GM18868 (cell line): ENCODE data around the gene TOX2.
A peak's percentile ranks its signal among the peaks of the same experiment; 100 is the strongest.

Experiments
- ATAC-seq: cut with Tn5 transposase; IDR thresholded peaks from one replicate; pipeline ENCODE4 v1.9.1; 2021; ENCODE audit warnings: mild to moderate bottlenecking, moderate library complexity; ENCODE audit not compliant: unreplicated experiment

TOX2 gene

DNA sequence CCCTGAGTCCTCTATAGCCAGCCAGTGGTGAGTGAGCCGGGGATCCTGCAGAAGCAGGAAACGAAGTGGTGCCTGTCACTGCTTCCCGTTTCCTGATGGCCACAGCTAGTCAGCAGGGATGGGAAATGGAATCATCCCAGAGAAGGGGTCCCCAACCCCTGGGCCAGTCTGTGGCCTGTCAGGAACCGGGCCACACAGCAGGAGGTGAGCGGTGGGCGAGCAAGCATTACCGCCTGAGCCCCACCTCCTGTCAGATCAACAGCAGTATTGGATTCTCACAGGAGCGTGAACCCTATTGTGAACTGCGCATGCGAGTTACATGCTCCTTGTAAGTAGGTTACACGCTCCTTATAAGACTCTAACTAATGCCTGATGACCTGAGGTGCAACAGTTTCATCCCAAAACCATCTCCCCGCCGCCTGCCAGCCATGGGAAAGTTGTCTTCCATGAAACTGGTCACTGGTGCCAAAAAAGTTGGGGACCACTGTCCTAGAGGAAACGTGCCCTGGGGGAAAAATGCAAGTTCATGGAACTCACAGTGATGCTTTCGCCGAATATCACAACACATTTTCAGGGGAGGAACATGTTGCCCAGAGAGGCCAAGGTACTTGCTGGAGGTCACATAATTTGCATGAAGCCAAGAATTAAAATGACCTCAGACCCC, 158.5 kb downstream of the TOX2 start:
- no peak for ATAC-seq

DNA sequence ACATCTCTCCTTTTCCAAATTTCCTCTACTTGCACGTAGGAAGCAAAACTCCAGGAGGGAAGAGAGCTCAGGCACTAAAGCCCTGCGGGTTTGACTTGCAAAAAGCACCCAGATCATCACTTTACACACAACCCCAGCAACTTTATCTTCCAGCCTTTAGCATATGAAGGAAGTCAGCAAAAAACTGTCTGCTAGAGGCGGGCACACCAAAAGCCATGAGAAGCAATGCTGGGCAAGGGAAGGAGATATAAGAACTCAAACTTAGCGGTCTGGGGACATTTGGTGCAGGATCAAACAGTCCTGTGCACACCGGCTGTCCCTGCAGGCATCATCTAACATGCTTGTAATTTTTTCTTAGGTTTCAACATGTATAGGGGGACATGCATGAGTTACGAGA, 159.0 kb downstream of the TOX2 start:
- no peak for ATAC-seq

DNA sequence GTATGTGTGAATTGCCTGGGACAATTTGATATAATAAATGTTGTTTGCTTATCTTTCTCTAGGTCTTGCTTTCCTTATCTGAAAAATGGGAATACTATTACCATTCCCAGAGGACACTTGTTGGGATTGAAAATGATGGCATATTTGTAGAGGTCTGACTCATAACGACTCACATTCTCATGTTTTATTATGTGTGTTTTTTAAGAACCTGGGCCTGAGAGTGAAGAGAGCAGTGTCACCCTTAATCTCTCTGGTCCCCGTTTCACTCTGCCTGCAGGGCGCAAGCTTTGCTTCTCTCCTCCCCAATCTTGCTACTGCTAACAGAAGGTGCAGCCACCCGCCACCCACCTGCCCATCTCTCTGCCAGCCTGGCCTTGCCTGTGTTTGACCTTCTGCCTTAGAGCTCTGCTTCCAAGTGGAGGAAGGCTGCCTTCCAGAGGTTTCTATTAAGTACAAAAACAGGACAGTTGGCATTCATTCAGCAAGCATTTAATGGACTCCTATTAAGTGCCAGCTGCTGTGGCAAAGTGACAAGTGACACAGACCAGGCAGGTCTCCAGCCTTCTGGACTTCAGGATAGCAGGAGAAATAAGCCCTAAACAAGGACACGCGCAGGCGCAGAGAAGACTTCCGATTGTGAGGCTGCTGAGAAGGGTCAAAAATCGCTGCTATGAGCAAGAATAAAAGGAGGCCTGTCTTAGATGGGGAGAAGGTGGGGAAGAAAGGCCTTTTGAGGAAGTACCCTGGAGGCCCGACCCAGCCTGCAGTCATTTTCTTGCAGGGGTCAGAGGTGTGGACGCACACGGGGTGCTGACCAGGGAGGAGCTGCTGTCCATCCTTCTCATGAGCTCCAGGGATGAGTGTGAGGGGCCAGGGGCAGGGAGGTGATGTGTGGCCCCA, 159.8 kb downstream of the TOX2 start:
- ATAC-seq: no peak

DNA sequence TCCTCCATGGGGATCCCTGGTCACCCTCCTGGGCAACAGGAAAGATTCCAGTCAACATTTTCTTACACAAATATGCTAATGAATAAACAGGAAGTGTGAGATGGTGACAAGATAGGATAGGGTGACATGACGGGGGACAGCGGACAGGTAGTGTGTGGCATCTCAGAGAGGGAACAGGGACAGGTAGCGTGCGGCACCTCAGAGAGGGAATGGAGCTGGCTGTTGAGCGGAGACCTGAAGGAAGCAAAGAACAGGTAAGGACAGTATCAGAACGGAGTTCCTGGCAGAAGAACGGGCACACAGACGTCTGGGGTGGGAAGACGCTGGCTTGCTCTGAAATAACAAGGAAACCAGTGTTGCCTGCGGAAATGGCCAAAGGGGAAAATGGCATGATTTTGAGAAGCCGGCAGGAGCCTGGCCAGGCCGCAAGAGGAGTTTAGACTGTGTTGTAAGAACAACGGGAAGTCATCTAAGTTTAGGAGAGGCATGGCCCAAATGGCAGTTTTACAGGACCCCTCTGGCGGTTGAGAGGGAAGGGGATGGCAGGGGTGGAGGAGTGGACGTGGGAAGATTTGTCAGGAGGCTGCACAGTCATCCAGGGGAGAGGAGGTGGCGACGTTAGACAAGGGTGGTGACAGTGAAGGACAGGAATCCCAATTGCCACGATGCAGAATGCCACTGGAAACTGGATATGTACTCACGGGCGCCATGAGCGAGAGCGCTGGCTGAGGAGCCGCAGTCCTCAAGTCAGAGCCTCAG, 160.7 kb downstream of the TOX2 start:
- ATAC-seq: no peak

DNA sequence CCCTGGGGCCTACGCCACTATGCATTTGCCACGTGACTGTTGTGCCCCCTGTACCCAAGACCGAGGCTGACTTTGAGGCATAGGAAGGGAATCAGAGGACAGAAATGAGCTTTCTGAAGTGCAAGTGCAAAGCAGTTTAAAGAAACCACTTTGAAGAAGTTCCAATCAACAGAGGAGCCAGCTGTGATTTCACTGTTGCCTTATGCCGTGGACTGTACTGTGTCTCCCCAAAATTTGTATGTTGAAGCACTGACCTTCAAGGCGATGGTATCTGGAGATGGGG, 161.2 kb downstream of the TOX2 start:
- ATAC-seq: no peak

DNA sequence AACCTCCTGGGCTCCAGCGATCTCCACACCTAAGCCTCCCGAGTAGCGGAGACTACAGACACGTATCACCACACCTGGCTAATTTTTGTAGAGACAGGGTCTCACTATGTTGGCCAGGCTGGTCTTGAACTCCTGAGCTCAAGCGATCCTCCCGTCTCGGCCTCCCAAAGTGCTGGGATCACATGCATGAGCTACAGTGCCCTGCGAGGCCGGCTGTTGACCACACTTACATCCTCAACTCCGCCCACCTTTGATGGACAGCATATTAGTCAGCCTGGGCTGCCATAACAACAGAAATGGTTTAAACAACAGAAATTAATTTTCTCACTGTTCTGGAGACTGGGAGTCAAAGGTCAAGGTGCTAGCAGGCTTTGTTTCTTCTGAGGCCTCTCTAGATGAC, 164.6 kb downstream of the TOX2 start:
- no peak for ATAC-seq

DNA sequence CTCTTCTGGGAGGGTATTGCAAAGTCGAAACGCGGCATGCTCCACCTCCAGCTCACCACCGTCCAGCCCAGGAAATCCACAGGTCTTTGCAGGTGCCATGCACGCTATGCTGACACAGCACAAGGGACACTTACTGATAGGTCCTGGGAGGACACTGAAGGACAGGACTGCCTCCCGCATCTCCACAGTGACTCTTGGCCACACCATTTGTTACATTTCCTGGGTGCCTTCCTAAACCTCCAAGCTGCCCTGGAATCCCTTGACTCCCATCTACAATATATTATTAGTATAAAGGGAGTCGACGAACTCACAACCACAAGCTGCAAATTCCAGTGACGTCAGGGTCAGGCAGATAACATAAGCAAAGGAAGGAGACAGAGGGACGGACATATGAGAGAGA, 165.4 kb downstream of the TOX2 start:
- no peak for ATAC-seq

DNA sequence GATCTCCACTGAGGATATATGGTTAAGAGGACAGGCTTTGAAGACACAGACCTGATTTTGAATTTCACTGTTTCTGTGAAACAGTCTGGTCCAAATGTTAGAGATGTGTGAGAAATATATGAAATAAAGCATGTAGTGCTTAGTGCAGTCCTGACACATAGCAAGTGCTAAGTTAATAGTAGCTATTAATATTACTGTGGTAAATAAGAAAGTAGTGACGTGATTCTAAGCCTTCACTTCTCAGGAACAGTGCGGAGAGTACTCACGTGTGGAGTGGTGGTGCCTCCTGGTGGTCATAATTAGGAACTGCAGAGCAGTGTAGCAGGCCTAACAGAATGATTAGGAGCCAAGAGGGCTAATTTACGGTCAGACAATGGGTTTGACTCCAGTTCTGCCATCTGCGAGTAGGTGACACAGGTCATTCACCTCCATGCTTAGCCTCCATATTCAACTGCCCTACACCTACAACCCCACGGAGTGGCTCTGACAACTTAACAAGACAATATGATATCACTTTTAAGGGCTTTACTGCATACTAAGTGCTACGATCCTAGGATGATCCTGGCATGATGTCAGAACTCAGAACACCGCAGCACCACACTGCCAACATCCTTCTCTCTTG, 166.1 kb downstream of the TOX2 start:
- ATAC-seq: peak; percentile 74

DNA sequence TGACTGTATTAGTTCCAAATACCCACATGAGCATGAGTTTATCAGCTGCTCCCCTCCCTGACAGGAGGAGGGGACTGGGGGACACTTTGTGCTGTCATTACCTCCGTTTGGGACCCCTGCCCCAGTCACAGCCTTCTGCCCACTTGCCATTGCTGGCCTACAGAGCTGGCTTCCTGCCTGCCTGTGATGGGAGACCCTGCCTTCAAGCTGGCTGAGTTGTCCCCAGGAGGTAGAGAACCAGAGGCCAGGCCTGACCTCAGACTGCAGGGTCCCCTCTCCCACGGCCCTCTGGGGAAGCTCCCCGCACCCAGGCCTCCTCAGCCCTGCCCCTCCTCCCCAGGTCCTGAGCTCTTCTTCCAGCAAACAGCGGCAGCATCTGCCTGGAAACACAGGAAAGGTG, 166.8 kb downstream of the TOX2 start:
- no peak for ATAC-seq

DNA sequence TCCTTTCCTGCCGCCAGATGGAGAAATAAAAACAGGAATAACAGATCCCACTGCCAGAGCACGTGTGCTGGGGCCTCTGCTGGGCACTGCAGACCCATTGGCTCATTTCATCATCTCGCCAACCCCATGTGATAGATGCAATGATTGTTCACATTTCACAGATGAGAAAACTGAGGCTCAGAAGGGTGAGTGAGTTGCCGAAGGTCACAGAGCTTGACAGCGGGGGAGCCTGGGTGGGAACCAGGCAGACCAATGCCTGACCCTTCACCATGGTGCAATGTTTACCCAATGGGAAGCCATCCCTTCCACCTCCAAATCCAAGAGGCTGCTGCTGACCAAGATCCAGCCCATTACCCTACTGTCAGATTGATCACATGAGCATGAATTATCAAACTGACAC, 167.2 kb downstream of the TOX2 start:
- ATAC-seq: no peak

DNA sequence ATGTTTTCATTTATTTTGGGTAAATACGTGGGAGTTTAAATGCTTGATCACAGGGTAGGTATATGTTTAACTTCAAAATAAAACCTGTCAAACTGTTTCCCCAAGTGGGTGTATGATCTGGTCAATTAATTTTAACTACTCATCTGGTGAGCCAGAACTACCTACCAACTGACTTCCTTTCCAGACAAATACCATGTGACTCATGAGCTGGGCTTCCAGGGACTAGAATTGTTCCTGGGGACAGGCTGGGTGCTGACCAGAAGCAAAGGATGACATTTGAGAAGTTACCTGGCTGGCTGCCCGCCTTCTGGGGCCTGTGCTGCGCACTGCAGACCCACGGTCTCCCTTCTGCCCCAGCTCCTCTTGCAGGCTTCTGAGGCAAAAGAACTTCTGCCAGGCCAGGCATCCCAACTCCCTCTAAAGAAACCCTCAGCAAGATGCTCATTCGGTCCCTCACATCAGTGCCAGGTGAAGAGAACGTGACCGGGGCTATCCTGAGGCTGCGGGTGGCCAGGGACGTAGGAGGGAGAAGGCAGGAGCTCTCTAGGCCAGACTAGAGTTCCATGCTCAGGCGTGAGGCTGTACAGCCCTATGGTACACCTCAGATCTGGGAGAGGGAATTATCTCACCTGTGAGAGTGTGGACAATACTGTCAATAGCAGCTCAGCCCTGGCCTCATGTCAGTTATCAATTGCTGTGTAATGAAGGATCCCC, 168.7 kb downstream of the TOX2 start:
- no peak for ATAC-seq

DNA sequence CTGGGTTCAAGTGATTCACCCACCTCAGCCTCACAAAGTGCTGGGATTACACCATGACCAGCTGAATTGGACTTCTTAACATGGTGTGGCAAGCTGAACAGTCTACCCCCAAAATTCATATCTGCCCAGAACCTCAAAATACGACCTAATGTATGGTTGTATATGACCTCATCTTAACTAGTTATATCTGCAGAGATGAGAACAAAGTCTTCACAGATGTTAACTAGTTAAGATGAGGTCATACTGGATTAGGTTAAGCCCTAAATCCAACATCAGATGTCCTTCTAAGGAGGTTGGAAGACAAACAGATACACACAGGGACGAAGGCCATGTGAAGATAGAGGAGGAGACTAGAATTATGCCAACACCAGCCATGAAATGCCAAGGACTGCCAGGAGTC, 169.8 kb downstream of the TOX2 start:
- ATAC-seq: no peak

DNA sequence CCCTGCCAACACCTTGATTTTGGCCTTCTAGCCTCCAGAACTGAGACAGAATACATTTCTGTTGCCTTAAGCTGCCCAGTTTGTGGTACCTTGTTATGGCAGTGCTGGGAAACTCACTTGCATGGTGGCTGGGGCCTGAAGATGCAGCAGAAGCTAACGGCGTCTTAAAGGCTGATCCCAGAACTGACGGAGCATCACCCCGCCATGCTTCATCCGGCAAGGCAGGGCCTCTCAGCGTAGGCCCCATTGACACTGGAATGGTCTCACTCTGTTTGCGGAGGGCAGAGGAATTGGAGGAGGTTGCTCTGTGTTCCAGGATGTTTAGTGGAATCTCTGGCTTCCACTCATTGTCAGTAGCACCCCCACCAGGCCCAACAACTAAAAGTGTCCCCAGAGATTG, 170.2 kb downstream of the TOX2 start:
- no peak for ATAC-seq

DNA sequence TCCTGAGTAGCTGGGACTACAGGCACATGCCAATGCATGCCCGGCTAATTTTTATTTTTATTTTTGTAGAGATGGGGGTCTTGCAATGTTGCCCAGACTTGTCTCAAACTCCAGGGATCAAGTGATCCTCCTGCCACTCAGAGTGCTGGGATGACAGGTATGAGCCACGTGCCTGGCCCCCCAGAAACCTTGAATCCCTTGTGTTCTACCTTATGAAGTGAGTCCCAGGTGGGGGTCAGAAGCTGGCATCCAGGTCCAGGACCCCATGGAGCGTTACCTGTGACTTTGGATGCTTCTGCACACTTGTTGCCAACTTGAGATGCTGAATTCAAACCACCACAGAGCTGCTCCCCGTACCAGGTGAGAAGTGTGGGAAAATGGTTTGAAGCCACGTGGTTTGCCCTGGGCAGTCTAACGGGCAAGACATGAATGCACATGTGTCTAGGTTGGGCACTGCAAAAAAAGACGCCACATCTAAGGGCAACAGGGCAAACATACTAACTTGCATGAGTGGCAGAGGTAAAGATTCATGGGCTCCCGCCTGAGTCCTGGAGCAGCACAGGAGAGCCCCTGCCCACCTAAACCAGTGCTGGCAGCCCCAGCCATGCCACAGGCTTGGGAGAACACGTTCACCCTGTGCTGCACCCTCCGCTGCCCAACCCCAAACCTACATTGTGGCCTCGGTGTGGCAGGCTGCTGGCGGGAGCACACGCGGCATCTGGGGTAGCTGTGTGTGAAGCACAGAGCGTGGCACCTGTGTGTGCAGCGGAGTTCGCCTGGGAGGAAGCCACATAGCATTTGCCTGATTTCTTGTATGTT, 171.2 kb downstream of the TOX2 start:
- ATAC-seq: no peak

DNA sequence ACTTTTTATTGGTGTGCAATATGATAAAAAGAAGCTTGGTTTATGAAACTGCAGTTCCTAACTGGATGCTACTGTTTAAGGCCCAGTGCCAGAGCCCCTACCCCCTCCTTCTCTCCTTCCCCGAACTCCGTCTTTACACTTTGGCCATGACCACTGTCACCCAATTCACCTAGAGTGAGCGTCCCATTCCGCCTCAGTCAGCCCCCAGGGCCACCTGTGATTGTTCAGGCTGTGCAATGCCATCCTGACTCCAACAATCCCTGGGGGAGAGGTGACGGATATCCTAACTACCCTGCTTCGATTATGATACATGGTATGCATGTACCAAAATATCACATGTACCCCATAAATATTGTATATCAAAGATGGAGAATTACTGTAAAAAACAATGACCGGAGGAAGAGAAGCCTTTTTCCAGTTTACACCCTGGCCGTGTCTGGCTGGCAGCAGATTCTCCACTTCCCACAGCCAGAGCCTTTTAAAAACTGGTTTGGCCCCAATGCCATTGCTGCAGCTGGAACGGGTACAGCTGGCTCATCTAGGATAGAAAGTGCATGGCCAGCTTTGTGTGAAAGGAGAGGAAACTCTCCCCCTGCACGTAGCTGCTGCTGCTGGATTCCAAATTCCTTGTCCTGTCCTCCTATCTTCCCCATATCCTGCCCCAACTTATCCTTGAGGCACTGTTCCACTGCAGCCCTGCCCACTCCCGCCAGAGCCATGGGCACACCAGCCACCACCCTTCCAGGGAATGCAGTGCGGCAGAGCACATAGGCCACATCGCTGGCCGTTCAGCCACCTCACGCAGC, 172.6 kb downstream of the TOX2 start:
- no peak for ATAC-seq

DNA sequence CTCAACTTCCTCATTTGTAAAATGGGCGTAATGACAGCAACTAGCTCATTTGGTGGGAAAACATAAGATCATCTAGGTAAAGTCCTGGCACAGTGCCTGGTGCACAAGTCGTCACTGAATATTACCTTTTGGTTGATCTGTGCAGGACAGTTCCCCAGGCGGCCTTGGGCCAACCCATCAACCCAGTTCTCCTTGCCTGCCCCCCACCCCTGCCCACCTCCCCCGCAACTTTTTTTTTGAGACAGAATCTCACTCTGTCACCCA, 173.1 kb downstream of the TOX2 start:
- no peak for ATAC-seq

DNA sequence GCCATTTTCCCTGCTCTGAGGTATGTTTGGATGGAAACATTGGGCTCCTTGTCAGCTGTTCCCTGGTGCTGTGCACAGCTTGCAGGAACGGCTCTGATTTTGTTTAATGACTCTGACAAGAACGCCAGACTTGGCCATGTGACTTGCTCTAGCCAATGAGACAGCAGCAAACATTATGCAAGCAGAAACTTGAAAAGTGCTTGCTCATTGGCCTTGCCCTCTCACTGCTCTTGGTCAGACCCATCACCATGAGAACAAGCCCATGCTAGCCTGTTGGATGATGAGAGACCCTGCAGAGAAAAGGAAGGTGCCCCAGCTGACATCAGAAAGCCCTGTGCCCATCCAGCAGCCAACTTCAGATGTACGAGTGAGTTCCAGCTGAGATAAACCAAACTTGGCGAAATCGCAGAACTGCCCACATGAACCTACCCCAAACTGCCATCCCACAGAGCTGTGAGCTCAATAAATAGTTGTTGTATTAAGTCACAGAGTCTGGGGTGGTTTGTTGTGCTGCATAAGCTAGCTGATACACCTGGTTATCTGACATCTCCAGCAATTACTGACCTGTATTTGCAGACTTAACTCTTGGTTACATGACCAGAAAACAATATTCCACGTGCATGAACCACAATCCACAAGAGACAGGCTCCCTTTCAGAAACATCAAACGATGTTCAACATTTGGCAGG, 175.5 kb downstream of the TOX2 start:
- ATAC-seq: peak; percentile 79

DNA sequence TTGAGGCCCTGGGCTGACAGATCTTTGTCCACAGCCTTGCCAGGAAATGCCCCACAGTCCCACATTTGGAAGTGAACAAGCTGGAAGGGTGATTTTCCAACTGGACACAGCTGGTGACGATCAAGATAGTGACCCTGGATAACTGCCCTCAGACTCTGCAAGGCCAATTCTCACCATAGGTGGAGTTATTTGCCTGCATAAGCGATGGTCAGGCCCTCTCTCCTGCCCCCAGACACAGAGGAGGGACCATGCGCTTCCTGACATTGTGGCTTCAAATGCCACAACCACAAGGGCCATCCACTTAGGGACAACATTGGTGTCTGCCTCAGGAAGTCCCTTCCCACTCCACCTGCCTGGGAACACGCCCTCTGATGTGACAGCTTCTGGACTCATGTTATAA, 176.4 kb downstream of the TOX2 start:
- no peak for ATAC-seq
